CD14-positive monocyte (primary cell): ENCODE measurements around the gene CA5B. TPM values are rescaled to one million over a fixed set of nuclear protein-coding genes. Genes with fewer than 3 reads are reported as not detected.

ENCODE experiments used
- DNase-seq, 3 donors: peaks; one replicate each; pipeline ENCODE4 v3.0.0-alpha.2; 2011 to 2022
- H2AFZ ChIP-seq: 2 replicates; pipeline ENCODE4 v1.6.0; 2012; ENCODE audit warnings: mild to moderate bottlenecking, low read depth, low read length, inconsistent platforms; ENCODE audit not compliant: insufficient read depth, poor library complexity, severe bottlenecking
- H3K27ac ChIP-seq, 2 donors: 1 replicate in 1 of 2; 2 replicates in 1 of 2; pipeline ENCODE4 v1.5.1; 2012 to 2013; ENCODE audit warnings: low read length in 2 of 2, control low read depth in 1 of 2, inconsistent platforms in 1 of 2, low read depth in 1 of 2, mild to moderate bottlenecking in 1 of 2
- H3K27me3 ChIP-seq, 2 donors: one replicate each; pipeline versions ENCODE4 v1.6.0 to v1.6.1; 2011 to 2013; ENCODE audit warnings: low read length in 2 of 2; ENCODE audit not compliant: control insufficient read depth in 2 of 2, insufficient read depth in 2 of 2
- H3K36me3 ChIP-seq, 2 donors: replicated peaks in 1 of 2; 1 replicate in 1 of 2; 2 replicates in 1 of 2; pipeline versions ENCODE4 v1.5.1 to v1.6.1; 2012 to 2013; ENCODE audit warnings: low read length in 2 of 2, control low read depth in 1 of 2, inconsistent platforms in 1 of 2, mild to moderate bottlenecking in 1 of 2; ENCODE audit not compliant: insufficient read depth in 2 of 2, control insufficient read depth in 1 of 2
- H3K4me1 ChIP-seq, 2 donors: 1 replicate in 1 of 2; 2 replicates in 1 of 2; pipeline versions ENCODE4 v1.5.1 to v1.6.1; 2012 to 2013; ENCODE audit warnings: low read length in 2 of 2, control low read depth in 1 of 2, inconsistent platforms in 1 of 2, mild to moderate bottlenecking in 1 of 2, moderate library complexity in 1 of 2; ENCODE audit not compliant: insufficient read depth in 2 of 2, control insufficient read depth in 1 of 2
- H3K4me2 ChIP-seq: replicated peaks from 2 replicates; pipeline ENCODE3; 2012; ENCODE audit warnings: low read length, moderate library complexity, mild to moderate bottlenecking; ENCODE audit not compliant: poor library complexity, severe bottlenecking; ENCODE audit errors: extremely low read depth
- H3K4me3 ChIP-seq, 3 experiments: fragments of 200-600 bp in 1 of 3; sonication (generic) in 1 of 3; replicated peaks in 1 of 3; 1 replicate in 2 of 3; 2 replicates in 1 of 3; pipeline ENCODE4 v1.5.1; 2011 to 2013; ENCODE audit warnings: low read length in 3 of 3, mild to moderate bottlenecking in 3 of 3, control low read depth in 2 of 3, low read depth in 2 of 3, inconsistent platforms in 1 of 3, moderate library complexity in 1 of 3
- H3K79me2 ChIP-seq: 2 replicates; pipeline ENCODE4 v1.6.0; 2012; ENCODE audit warnings: mild to moderate bottlenecking, control low read depth, inconsistent platforms, low read length, moderate library complexity; ENCODE audit not compliant: insufficient read depth
- H3K9ac ChIP-seq: 2 replicates; pipeline ENCODE4 v1.6.0; 2017; ENCODE audit warnings: low read length, mild to moderate bottlenecking; ENCODE audit not compliant: insufficient read depth, poor library complexity, severe bottlenecking
- H3K9me3 ChIP-seq, 2 donors: replicated peaks in 1 of 2; 1 replicate in 1 of 2; 2 replicates in 1 of 2; pipeline versions ENCODE4 v1.5.1 to v1.6.1; 2012 to 2013; ENCODE audit warnings: low read length in 2 of 2, control low read depth in 1 of 2; ENCODE audit not compliant: control insufficient read depth in 1 of 2, insufficient read depth in 1 of 2
- H4K20me1 ChIP-seq: 2 replicates; pipeline ENCODE4 v1.6.0; 2012; ENCODE audit warnings: mild to moderate bottlenecking, low read length, control low read depth, moderate library complexity; ENCODE audit not compliant: insufficient read depth
- H3K27ac Mint-ChIP-seq, 7 donors: one replicate each; pipeline ENCODE4 v1.8.0; 2020; ENCODE audit warnings: mild to moderate bottlenecking in 7 of 7, mixed read lengths in 7 of 7, moderate library complexity in 6 of 7, inconsistent platforms in 2 of 7
- H3K27me3 Mint-ChIP-seq, 3 donors: one replicate each; pipeline ENCODE4 v1.8.0; 2021 to 2022; ENCODE audit warnings: low read depth in 3 of 3, mild to moderate bottlenecking in 3 of 3, mixed read lengths in 3 of 3, moderate library complexity in 3 of 3, inconsistent platforms in 1 of 3
- H3K36me3 Mint-ChIP-seq, 2 donors: one replicate each; pipeline ENCODE4 v1.8.0; 2020; ENCODE audit warnings: mixed read lengths in 2 of 2, inconsistent platforms in 1 of 2, mild to moderate bottlenecking in 1 of 2
- H3K4me1 Mint-ChIP-seq: one replicate; pipeline ENCODE4 v1.8.0; 2020; ENCODE audit warnings: mild to moderate bottlenecking, mixed read lengths
- H3K4me3 Mint-ChIP-seq, 2 donors: one replicate each; pipeline ENCODE4 v1.8.0; 2020; ENCODE audit warnings: mild to moderate bottlenecking in 2 of 2, mixed read lengths in 2 of 2, moderate library complexity in 1 of 2
- H3K9me3 Mint-ChIP-seq, 7 donors: one replicate each; pipeline ENCODE4 v1.8.0; 2020 to 2022; ENCODE audit warnings: mixed read lengths in 7 of 7, mild to moderate bottlenecking in 6 of 7, moderate library complexity in 6 of 7, inconsistent platforms in 2 of 7
- WGBS: methylation state at CpG from one replicate; pipeline ENCODE4 v1.1.5; 2013; ENCODE audit warnings: missing lambda C conversion rate; ENCODE audit not compliant: insufficient coverage; 5-methylcytosine and 5-hydroxymethylcytosine counted together
- intact Hi-C, 2 donors: fragments of 100-400 bp; cut with micrococcal nuclease; formaldehyde crosslinking; loops; one replicate each; pipeline versions ENCODE4 v1.15.0 to v1.15.1; 2023
- polyA plus RNA-seq, 3 donors: library from polyadenylated mRNA; depleted of rRNA in 1 of 3; unstranded in 2 of 3; stranded (reverse) in 1 of 3; fragments of 300-500 nt in 2 of 3; fragments of >200 nt in 1 of 3; fragmentation: Illumina TruSeq in 2 of 3; gene quantifications; 1 replicate in 2 of 3; 2 replicates in 1 of 3; pipeline ENCODE4 v1.2.3, GENCODE V29; 2012 to 2021
- TF ChIP-seq, protein P1 (sequence below): fragments of 200-600 bp; IDR thresholded peaks from one replicate; pipeline ENCODE4 v1.8.0; 2022; ENCODE audit warnings: antibody characterized with exemption, mild to moderate bottlenecking

CA5B gene
- polyA plus RNA-seq, 3 donors, result 6.2 to 24.4 (median 21.4) TPM

- TF ChIP-seq, protein P1, sequence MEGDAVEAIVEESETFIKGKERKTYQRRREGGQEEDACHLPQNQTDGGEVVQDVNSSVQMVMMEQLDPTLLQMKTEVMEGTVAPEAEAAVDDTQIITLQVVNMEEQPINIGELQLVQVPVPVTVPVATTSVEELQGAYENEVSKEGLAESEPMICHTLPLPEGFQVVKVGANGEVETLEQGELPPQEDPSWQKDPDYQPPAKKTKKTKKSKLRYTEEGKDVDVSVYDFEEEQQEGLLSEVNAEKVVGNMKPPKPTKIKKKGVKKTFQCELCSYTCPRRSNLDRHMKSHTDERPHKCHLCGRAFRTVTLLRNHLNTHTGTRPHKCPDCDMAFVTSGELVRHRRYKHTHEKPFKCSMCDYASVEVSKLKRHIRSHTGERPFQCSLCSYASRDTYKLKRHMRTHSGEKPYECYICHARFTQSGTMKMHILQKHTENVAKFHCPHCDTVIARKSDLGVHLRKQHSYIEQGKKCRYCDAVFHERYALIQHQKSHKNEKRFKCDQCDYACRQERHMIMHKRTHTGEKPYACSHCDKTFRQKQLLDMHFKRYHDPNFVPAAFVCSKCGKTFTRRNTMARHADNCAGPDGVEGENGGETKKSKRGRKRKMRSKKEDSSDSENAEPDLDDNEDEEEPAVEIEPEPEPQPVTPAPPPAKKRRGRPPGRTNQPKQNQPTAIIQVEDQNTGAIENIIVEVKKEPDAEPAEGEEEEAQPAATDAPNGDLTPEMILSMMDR, result no peak
- Histone ChIP-seq H3K4me1 (no peaks in the 10 kb centered on the region), H3K27ac (no peak overlapping the region), H4K20me1 (peaks cover 9% of the 10 kb centered on the region), H3K79me2 (peaks cover 4% of the 10 kb centered on the region), H3K4me3 (no peak overlapping the region), H2AFZ (no peak overlapping the region), H3K4me2 (no peak overlapping the region), H3K27me3 (peaks cover 0 to 2% of the 10 kb centered on the region in 2 donors), H3K9me3 (no peaks in the 10 kb centered on the region), H3K36me3 (peaks cover 0 to 37% of the 10 kb centered on the region in 2 donors), H3K9ac (no peak overlapping the region)
- H3K27me3 Mint-ChIP-seq, result peaks cover 0 to 4% (median 0%) of the 10 kb centered on the region in 3 donors
- WGBS, result no CpG with 5 or more reads among the region's 1 CpG
- intact Hi-C loops, result no loop called here
- no peak overlapping the region for H3K4me3 Mint-ChIP-seq
- H3K9me3 Mint-ChIP-seq, result no peaks in the 10 kb centered on the region
- H3K36me3 Mint-ChIP-seq, result peaks cover 15 to 48% of the 10 kb centered on the region in 2 donors
- H3K4me1 Mint-ChIP-seq, result no peaks in the 10 kb centered on the region
- no peak for DNase-seq
- H3K27ac Mint-ChIP-seq, result no peak overlapping the region
These were observed 16.2 kb upstream of the CA5B start for GRCh38 chrX:15721911-15722310.

GRCh38 chrX:15723887-15724517 is 14.1 kb upstream of the CA5B start:
- Mint-ChIP-seq H3K27ac (no peak overlapping the region), H3K4me3 (no peak overlapping the region), H3K36me3 (peaks cover 9 to 34% of the 10 kb centered on the region in 2 donors), H3K4me1 (no peaks in the 10 kb centered on the region), H3K9me3 (peaks cover 0 to 6% (median 0%) of the 10 kb centered on the region in 7 donors), H3K27me3 (peaks cover 0 to 4% (median 0%) of the 10 kb centered on the region in 3 donors)
- Histone ChIP-seq H3K4me2 (no peak overlapping the region), H3K27me3 (no peaks in the 10 kb centered on the region), H3K9ac (no peak overlapping the region), H3K27ac (no peak overlapping the region), H3K9me3 (no peaks in the 10 kb centered on the region), H3K4me3 (no peak overlapping the region), H4K20me1 (peaks cover 4% of the 10 kb centered on the region), H3K79me2 (peaks cover 6% of the 10 kb centered on the region), H2AFZ (no peak overlapping the region), H3K36me3 (peaks cover 0 to 29% of the 10 kb centered on the region in 2 donors), H3K4me1 (no peaks in the 10 kb centered on the region)
- TF ChIP-seq, protein P1, result no peak
- DNase-seq, result no peak
- intact Hi-C loops, result no loop called here
- no CpG with 5 or more reads among the region's 3 CpGs for WGBS
